Panc1 (cell line): ENCODE results near the gene ZNF765. TPM values are rescaled to one million over a fixed set of nuclear protein-coding genes. Genes with fewer than 3 reads are reported as not detected.
"Not testable (repeated sequence)": the region's sequence is repeated elsewhere in the genome, so short reads cannot be mapped to it uniquely, and the experiment has no call there.

Experiments
- ATAC-seq: fragments of 200-7000 bp; cut with Tn5 transposase; 2 replicates; pipeline ENCODE4 v1.9.1; 2020; ENCODE audit warnings: mild to moderate bottlenecking, moderate library complexity
- BruUV-seq: library from RNA; stranded (reverse); fragments of 400-500 nt; replicated peaks from 2 replicates; lab custom pipeline; 2021; lab: Mats Ljungman, UMichigan
- CTCF ChIA-PET: fragments of 300-600 bp; sonication (Branson Sonifier 250); formaldehyde crosslinking; loops from one replicate; lab custom pipeline; 2022; ENCODE audit warnings: antibody characterized with exemption; lab: Charles Lee
- POLR2A ChIA-PET: fragments of 300-600 bp; sonication (Branson Sonifier 250); formaldehyde crosslinking; loops from one replicate; lab custom pipeline; 2022; ENCODE audit warnings: antibody characterized with exemption; lab: Charles Lee
- DNase-seq: peaks from one replicate; pipeline ENCODE4 v3.0.0-alpha.2; 2010; ENCODE audit warnings: low read depth, low spot score
- H3K27ac ChIP-seq: 2 replicates; pipeline ENCODE4 v1.5.1; 2011; ENCODE audit warnings: mild to moderate bottlenecking, low read length, inconsistent platforms
- H3K27me3 ChIP-seq: fragments of 200-500 bp; sonication (Bioruptor generic); 2 replicates; pipeline ENCODE4 v1.6.0; 2014; ENCODE audit warnings: low read length, inconsistent platforms; ENCODE audit not compliant: control insufficient read depth, insufficient read depth
- H3K36me3 ChIP-seq: fragments of 200-500 bp; sonication (Bioruptor generic); 2 replicates; pipeline ENCODE4 v1.5.1; 2014; ENCODE audit warnings: inconsistent platforms, mild to moderate bottlenecking, low read length, moderate library complexity; ENCODE audit not compliant: control insufficient read depth, insufficient read depth
- H3K4me1 ChIP-seq: 2 replicates; pipeline ENCODE4 v1.5.1; 2011; ENCODE audit warnings: inconsistent platforms, mild to moderate bottlenecking, low read length, moderate library complexity; ENCODE audit not compliant: control insufficient read depth, insufficient read depth
- H3K4me3 ChIP-seq, 2 experiments: 2 replicates each; pipeline ENCODE4 v1.5.1; 2011 to 2012; ENCODE audit warnings: low read depth in 2 of 2, low read length in 2 of 2, mild to moderate bottlenecking in 2 of 2, inconsistent platforms in 1 of 2, moderate library complexity in 1 of 2
- H3K9me3 ChIP-seq: fragments of 200-500 bp; sonication (Bioruptor generic); 2 replicates; pipeline ENCODE4 v1.5.1; 2014; ENCODE audit warnings: low read depth, mild to moderate bottlenecking, inconsistent platforms, low read length, moderate library complexity; ENCODE audit not compliant: control insufficient read depth, insufficient read depth
- POLR2AphosphoS5 ChIP-seq: IDR thresholded peaks from 2 replicates; pipeline ENCODE4 v1.6.1; 2012; ENCODE audit warnings: mild to moderate bottlenecking, low read depth, low read length, moderate library complexity
- SIN3A ChIP-seq: IDR thresholded peaks from 2 replicates; pipeline ENCODE4 v1.6.1; 2012; ENCODE audit warnings: low read depth, mild to moderate bottlenecking, low read length, moderate library complexity, borderline replicate concordance; ENCODE audit not compliant: insufficient read depth
- TCF7L2 ChIP-seq: IDR thresholded peaks from 2 replicates; pipeline ENCODE4 v1.6.1; 2011; ENCODE audit warnings: mild to moderate bottlenecking, low read depth, low read length, inconsistent platforms
- in situ Hi-C: cut with HindIII; loops from 2 replicates; pipeline ENCODE4 v1.10.0; 2016; ENCODE audit warnings: low sequenced_read_pairs, low pct_unique_long_range_greater_than_20kb
- intact Hi-C: fragments of 100-400 bp; cut with micrococcal nuclease; formaldehyde crosslinking; loops from one replicate; pipeline ENCODE4 v1.10.0; 2022; ENCODE audit not compliant: unreplicated experiment
- total RNA-seq: library from RNA; stranded (reverse); gene quantifications from one replicate; pipeline ENCODE4 v1.2.1, GENCODE V29; 2021; ENCODE audit not compliant: unreplicated experiment
- TF ChIP-seq, protein P1 (sequence below): fragments of 450-650 bp; IDR thresholded peaks from 2 replicates; pipeline ENCODE4 v1.5.1; 2017; ENCODE audit warnings: mild to moderate bottlenecking
- TF ChIP-seq, protein P2 (sequence below), 2 experiments: IDR thresholded peaks; 2 replicates each; pipeline ENCODE4 v1.6.1; 2011 to 2012; ENCODE audit warnings: low read depth in 2 of 2, control low read depth in 1 of 2, low read length in 1 of 2, mild to moderate bottlenecking in 1 of 2, moderate library complexity in 1 of 2; ENCODE audit not compliant: insufficient read depth in 1 of 2

ZNF765 gene
- total RNA-seq, 1 experiment from 2014 or later: 15.3 TPM

DNA sequence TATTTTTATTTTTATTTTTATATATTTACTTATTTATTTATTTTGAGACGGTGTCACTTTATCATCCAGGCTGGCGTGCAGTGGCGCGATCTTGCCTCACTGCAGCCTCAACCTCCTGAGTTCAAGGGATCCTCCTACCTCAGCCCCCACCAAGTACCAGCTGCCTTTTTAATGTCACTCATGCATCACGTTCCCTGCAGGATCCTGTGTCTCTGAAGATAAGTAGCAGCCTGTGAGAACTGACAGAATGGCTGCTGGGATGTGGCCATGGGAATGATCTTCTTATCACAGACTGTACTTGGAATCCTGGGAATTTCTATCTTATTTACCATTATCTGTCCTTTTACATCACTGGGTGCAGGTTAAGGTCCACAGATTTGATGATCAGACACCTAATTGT lies 27.6 kb downstream of the ZNF765 start:
- ChIA-PET POLR2A (no interaction called here), CTCF (no interaction called here)
- no peak for TF ChIP-seq TCF7L2
- TF ChIP-seq, protein P1, sequence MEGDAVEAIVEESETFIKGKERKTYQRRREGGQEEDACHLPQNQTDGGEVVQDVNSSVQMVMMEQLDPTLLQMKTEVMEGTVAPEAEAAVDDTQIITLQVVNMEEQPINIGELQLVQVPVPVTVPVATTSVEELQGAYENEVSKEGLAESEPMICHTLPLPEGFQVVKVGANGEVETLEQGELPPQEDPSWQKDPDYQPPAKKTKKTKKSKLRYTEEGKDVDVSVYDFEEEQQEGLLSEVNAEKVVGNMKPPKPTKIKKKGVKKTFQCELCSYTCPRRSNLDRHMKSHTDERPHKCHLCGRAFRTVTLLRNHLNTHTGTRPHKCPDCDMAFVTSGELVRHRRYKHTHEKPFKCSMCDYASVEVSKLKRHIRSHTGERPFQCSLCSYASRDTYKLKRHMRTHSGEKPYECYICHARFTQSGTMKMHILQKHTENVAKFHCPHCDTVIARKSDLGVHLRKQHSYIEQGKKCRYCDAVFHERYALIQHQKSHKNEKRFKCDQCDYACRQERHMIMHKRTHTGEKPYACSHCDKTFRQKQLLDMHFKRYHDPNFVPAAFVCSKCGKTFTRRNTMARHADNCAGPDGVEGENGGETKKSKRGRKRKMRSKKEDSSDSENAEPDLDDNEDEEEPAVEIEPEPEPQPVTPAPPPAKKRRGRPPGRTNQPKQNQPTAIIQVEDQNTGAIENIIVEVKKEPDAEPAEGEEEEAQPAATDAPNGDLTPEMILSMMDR: no peak
- no peak for TF ChIP-seq POLR2AphosphoS5
- TF ChIP-seq, protein P2, sequence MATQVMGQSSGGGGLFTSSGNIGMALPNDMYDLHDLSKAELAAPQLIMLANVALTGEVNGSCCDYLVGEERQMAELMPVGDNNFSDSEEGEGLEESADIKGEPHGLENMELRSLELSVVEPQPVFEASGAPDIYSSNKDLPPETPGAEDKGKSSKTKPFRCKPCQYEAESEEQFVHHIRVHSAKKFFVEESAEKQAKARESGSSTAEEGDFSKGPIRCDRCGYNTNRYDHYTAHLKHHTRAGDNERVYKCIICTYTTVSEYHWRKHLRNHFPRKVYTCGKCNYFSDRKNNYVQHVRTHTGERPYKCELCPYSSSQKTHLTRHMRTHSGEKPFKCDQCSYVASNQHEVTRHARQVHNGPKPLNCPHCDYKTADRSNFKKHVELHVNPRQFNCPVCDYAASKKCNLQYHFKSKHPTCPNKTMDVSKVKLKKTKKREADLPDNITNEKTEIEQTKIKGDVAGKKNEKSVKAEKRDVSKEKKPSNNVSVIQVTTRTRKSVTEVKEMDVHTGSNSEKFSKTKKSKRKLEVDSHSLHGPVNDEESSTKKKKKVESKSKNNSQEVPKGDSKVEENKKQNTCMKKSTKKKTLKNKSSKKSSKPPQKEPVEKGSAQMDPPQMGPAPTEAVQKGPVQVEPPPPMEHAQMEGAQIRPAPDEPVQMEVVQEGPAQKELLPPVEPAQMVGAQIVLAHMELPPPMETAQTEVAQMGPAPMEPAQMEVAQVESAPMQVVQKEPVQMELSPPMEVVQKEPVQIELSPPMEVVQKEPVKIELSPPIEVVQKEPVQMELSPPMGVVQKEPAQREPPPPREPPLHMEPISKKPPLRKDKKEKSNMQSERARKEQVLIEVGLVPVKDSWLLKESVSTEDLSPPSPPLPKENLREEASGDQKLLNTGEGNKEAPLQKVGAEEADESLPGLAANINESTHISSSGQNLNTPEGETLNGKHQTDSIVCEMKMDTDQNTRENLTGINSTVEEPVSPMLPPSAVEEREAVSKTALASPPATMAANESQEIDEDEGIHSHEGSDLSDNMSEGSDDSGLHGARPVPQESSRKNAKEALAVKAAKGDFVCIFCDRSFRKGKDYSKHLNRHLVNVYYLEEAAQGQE (IDR thresholded peaks at IDR 0.05; ENCODE audit: insufficient read depth in 1 of 2, low read depth in 2 of 2, low read length in 1 of 2): no peak
- TF ChIP-seq SIN3A: no peak
- DNase-seq (no peak), ATAC-seq (no peak)
- Histone ChIP-seq H3K9me3 (no peaks in the 10 kb centered on the region), H3K4me1 (no peaks in the 10 kb centered on the region), H3K4me3 (no peak overlapping the region), H3K36me3 (no peaks in the 10 kb centered on the region), H3K27ac (no peak overlapping the region), H3K27me3 (no peaks in the 10 kb centered on the region)
- in situ Hi-C loops: no loop called here
- no TSS peak for BruUV-seq
- intact Hi-C loops: no loop called here

DNA sequence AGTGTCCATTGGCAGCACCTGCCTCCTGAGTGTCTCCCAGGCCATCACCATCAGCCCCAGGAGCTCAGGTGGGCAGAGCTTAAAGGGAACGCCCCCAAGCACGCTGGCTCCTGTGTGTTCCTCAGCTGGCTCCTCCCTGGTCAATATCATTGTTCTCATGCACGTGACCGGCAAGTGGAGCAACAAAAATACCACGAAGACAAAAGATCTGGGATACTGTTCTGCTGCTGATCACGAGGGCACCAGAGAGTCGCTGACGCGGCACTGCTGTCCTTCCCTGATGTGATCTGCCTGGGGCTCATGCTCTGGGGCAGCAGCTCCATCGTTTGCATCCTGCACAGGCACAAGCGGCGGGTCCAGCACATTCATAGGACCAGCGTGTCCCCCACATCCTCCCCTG lies 28.1 kb downstream of the ZNF765 start:
- CTCF ChIA-PET, DNase-seq: not testable (repeated sequence)

DNA sequence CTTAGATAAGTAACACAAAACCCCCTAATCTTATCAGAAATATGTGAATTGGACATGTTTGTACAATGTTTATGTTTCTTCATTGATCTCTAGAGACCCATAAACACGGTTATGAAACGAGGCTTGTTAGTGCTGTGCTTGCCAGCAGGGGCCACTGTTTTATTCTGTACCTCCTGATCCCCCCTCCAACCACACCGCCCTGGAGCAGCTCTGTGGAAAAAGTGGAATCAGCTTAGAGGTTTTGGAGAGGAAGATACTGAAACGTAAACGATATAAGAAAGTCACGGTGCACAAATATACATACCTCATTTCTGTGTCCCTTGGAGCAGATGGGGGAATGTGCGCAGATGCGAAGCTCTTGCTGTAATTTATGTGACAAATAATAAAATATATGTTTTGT lies 28.7 kb downstream of the ZNF765 start:
- BruUV-seq, DNase-seq, H3K27ac ChIP-seq, POLR2A ChIA-PET, H3K9me3 ChIP-seq, in situ Hi-C loops, H3K36me3 ChIP-seq, H3K4me1 ChIP-seq, CTCF ChIA-PET, H3K27me3 ChIP-seq, H3K4me3 ChIP-seq, intact Hi-C loops: not testable (repeated sequence)
- peak; percentile 84 for ATAC-seq

More for the DNA sequence above, 28.1 kb downstream of the ZNF765 start:
- H3K9me3 ChIP-seq, intact Hi-C loops, H3K27me3 ChIP-seq, H3K36me3 ChIP-seq, BruUV-seq, in situ Hi-C loops, H3K27ac ChIP-seq, H3K4me1 ChIP-seq, POLR2A ChIA-PET: not testable (repeated sequence)
- H3K4me3 ChIP-seq: peak overlapping the region in 1 of 2 experiments; percentile 19; a peak in 1 of 4 replicates
- ATAC-seq: peak; percentile 69
